DND-41 (cell line): ENCODE measurements around the gene DIPK1C.

Experiments used
- ATAC-seq: fragments of 200-7000 bp; cut with Tn5 transposase; 3 replicates; pipeline ENCODE4 v1.9.1; 2021; ENCODE audit warnings: low read depth; ENCODE audit not compliant: insufficient read depth
- DNase-seq: peaks from one replicate; pipeline ENCODE4 v3.0.0-alpha.2; 2020
- H2AFZ ChIP-seq: 2 replicates; pipeline ENCODE4 v1.6.0; 2012; ENCODE audit warnings: low read depth, low read length
- H3K27ac ChIP-seq: 2 replicates; pipeline ENCODE4 v1.5.1; 2012; ENCODE audit warnings: low read length, inconsistent platforms
- H3K27me3 ChIP-seq: fragments of 200-600 bp; sonication (generic); 2 replicates; pipeline ENCODE4 v1.6.0; 2012; ENCODE audit warnings: low read length, mild to moderate bottlenecking, inconsistent platforms; ENCODE audit not compliant: insufficient read depth, poor library complexity
- H3K36me3 ChIP-seq: 2 replicates; pipeline ENCODE4 v1.5.1; 2012; ENCODE audit warnings: low read length, inconsistent platforms; ENCODE audit not compliant: insufficient read depth
- H3K4me1 ChIP-seq: 2 replicates; pipeline ENCODE4 v1.5.1; 2012; ENCODE audit warnings: mild to moderate bottlenecking, low read length; ENCODE audit not compliant: insufficient read depth
- H3K4me2 ChIP-seq: 2 replicates; pipeline ENCODE4 v1.6.0; 2012; ENCODE audit warnings: mild to moderate bottlenecking, moderate library complexity, low read length, inconsistent platforms; ENCODE audit not compliant: insufficient read depth
- H3K4me3 ChIP-seq, 2 experiments: fragments of 200-600 bp in 1 of 2; shearing (Covaris generic) in 1 of 2; 2 replicates each; pipeline ENCODE4 v1.5.1; 2012 to 2016; ENCODE audit warnings: inconsistent platforms in 2 of 2, low read length in 2 of 2, mild to moderate bottlenecking in 2 of 2, low read depth in 1 of 2, moderate library complexity in 1 of 2
- H3K79me2 ChIP-seq: 2 replicates; pipeline ENCODE4 v1.6.0; 2012; ENCODE audit warnings: low read length, inconsistent platforms; ENCODE audit not compliant: insufficient read depth
- H3K9ac ChIP-seq: 2 replicates; pipeline ENCODE4 v1.6.0; 2012; ENCODE audit warnings: low read depth, mild to moderate bottlenecking, inconsistent platforms, low read length, moderate library complexity
- H3K9me3 ChIP-seq: 2 replicates; pipeline ENCODE4 v1.5.1; 2012; ENCODE audit warnings: low read length, moderate library complexity, mild to moderate bottlenecking, inconsistent platforms; ENCODE audit not compliant: insufficient read depth, severe bottlenecking
- H4K20me1 ChIP-seq: 2 replicates; pipeline ENCODE4 v1.6.0; 2012; ENCODE audit warnings: low read length; ENCODE audit not compliant: insufficient read depth
- EZH2 ChIP-seq: IDR thresholded peaks from 3 replicates; pipeline ENCODE4 v1.6.1; 2012; ENCODE audit warnings: borderline replicate concordance, low read depth, mild to moderate bottlenecking, moderate library complexity, low read length, inconsistent platforms; ENCODE audit not compliant: severe bottlenecking
- TF ChIP-seq, protein P1 (sequence below): IDR thresholded peaks from 2 replicates; pipeline ENCODE4 v1.5.1; 2012; ENCODE audit warnings: borderline replicate concordance, low read length, moderate library complexity, mild to moderate bottlenecking; ENCODE audit not compliant: poor library complexity, severe bottlenecking; ENCODE audit errors: extremely low read depth

Gene DIPK1C

DNA sequence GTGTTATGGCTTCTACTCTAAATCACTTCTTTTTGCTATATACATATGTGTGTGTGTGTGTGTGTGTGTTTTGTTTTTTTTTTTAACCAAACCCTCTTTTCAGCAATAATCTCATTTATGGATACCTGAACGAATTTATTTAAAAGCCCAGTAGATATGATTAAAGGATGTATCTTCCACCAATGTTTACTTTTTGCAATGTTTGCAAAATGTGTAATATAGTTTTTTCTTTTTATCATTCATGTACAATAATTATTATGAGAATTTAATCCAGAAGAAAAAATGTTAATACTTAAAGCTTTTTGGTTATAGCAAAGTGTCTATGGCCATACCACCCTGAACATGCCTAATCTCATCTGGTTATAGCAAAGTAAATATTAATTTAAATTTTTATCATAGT lies 37.4 kb upstream of the DIPK1C start:
- no peak for TF ChIP-seq EZH2
- TF ChIP-seq, protein P1, sequence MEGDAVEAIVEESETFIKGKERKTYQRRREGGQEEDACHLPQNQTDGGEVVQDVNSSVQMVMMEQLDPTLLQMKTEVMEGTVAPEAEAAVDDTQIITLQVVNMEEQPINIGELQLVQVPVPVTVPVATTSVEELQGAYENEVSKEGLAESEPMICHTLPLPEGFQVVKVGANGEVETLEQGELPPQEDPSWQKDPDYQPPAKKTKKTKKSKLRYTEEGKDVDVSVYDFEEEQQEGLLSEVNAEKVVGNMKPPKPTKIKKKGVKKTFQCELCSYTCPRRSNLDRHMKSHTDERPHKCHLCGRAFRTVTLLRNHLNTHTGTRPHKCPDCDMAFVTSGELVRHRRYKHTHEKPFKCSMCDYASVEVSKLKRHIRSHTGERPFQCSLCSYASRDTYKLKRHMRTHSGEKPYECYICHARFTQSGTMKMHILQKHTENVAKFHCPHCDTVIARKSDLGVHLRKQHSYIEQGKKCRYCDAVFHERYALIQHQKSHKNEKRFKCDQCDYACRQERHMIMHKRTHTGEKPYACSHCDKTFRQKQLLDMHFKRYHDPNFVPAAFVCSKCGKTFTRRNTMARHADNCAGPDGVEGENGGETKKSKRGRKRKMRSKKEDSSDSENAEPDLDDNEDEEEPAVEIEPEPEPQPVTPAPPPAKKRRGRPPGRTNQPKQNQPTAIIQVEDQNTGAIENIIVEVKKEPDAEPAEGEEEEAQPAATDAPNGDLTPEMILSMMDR = no peak
- H4K20me1 ChIP-seq = no peaks in the 10 kb centered on the region
- no peak overlapping the region for H3K4me3 ChIP-seq
- H2AFZ ChIP-seq = no peak overlapping the region
- no peak for ATAC-seq
- no peaks in the 10 kb centered on the region for H3K9me3 ChIP-seq
- H3K4me2 ChIP-seq = no peak overlapping the region
- peaks cover 12% of the 10 kb centered on the region; the same call in 1 of the 2 replicates for H3K36me3 ChIP-seq
- no peak overlapping the region for H3K9ac ChIP-seq
- no peak overlapping the region for H3K27ac ChIP-seq
- H3K27me3 ChIP-seq = peaks cover 17% of the 10 kb centered on the region
- H3K4me1 ChIP-seq = peaks cover 33% of the 10 kb centered on the region
- DNase-seq = no peak
- peaks cover 32% of the 10 kb centered on the region for H3K79me2 ChIP-seq

- Histone ChIP-seq H4K20me1 (no peaks in the 10 kb centered on the region), H3K36me3 (peaks cover 12% of the 10 kb centered on the region; the same call in 1 of the 2 replicates), H3K9me3 (no peaks in the 10 kb centered on the region), H3K27ac (no peak overlapping the region), H3K9ac (no peak overlapping the region), H3K27me3 (peaks cover 22% of the 10 kb centered on the region), H3K79me2 (peaks cover 26% of the 10 kb centered on the region), H3K4me1 (peaks cover 27% of the 10 kb centered on the region), H2AFZ (no peak overlapping the region), H3K4me2 (no peak overlapping the region), H3K4me3 (no peak overlapping the region)
- TF ChIP-seq, protein P1 = peak; percentile 73
- no peak for TF ChIP-seq EZH2
- ATAC-seq (0 out of 3 replicates have a peak, but pooled peaks have one; percentile 13), DNase-seq (peak; percentile 45)
Observed at GRCh38 chr18:74493689-74494088, 36.6 kb upstream of the DIPK1C start.

DNA sequence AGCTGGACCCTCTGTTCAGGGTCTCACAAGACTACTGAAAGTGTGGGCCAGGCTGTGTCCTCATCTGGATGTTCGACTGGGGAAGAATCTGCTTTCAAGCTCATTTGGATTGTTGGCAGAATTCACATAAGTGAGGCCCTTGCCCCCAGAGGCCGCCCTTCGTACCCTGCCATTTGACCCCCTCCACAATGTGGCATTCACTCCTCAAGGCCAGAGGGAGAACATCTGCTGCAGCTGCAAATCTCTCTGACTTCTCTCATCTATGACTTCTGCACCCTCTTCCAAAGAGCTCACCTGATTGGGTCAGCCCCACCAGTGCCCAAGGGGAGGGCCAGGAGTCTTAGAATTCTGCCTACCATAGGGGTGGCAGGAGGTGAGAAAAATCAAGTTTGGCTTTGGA lies 35.2 kb upstream of the DIPK1C start:
- Histone ChIP-seq H3K4me2 (no peak overlapping the region), H3K27ac (no peak overlapping the region), H3K27me3 (peaks cover 22% of the 10 kb centered on the region), H3K36me3 (peaks cover 3% of the 10 kb centered on the region; the same call in 1 of the 2 replicates), H3K79me2 (peaks cover 11% of the 10 kb centered on the region), H3K9ac (no peak overlapping the region), H3K9me3 (no peaks in the 10 kb centered on the region), H3K4me3 (no peak overlapping the region), H2AFZ (no peak overlapping the region), H3K4me1 (peaks cover 13% of the 10 kb centered on the region), H4K20me1 (no peaks in the 10 kb centered on the region)
- DNase-seq = no peak
- TF ChIP-seq EZH2 = no peak
- TF ChIP-seq, protein P1 = no peak
- ATAC-seq = no peak

GRCh38 chr18:74489676-74490075 lies 32.6 kb upstream of the DIPK1C start:
- no peak overlapping the region for H2AFZ ChIP-seq
- no peak for TF ChIP-seq EZH2
- TF ChIP-seq, protein P1 = no peak
- H3K27ac ChIP-seq = no peak overlapping the region
- no peak overlapping the region for H3K4me2 ChIP-seq
- 0 out of 2 replicates have a peak, but pooled peaks cover under 1% of the 10 kb centered on the region for H3K4me1 ChIP-seq
- H3K9ac ChIP-seq = no peak overlapping the region
- H3K27me3 ChIP-seq = peaks cover 29% of the 10 kb centered on the region
- no peaks in the 10 kb centered on the region for H4K20me1 ChIP-seq
- ATAC-seq = no peak
- H3K4me3 ChIP-seq = no peak overlapping the region
- DNase-seq = no peak
- no peaks in the 10 kb centered on the region for H3K79me2 ChIP-seq
- H3K9me3 ChIP-seq = no peaks in the 10 kb centered on the region
- no peaks in the 10 kb centered on the region for H3K36me3 ChIP-seq
